Esophagus muscularis mucosa (tissue), 3 donors: ENCODE results near the gene PDCD1.
"Not testable (repeated sequence)": the region's sequence is repeated elsewhere in the genome, so short reads cannot be mapped to it uniquely, and the experiment has no call there.

Source experiments
- POLR2A ChIP-seq: fragments of 450-650 bp; IDR thresholded peaks from one replicate; pipeline ENCODE4 v1.6.1; 2017; ENCODE audit warnings: antibody characterized with exemption, moderate library complexity, mild to moderate bottlenecking, low read depth
- POLR2AphosphoS5 ChIP-seq, 2 donors: sonication (generic); formaldehyde crosslinking; IDR thresholded peaks; one replicate each; pipeline ENCODE4 v1.6.1; 2017; ENCODE audit warnings: antibody characterized with exemption in 2 of 2
- TF ChIP-seq, protein P1 (sequence below), 3 experiments: fragments of 200-600 bp in 2 of 3; fragments of 450-650 bp in 1 of 3; sonication (generic) in 2 of 3; IDR thresholded peaks; one replicate each; pipeline ENCODE4 v1.5.1; 2017 to 2019; ENCODE audit warnings: antibody characterized with exemption in 3 of 3, mild to moderate bottlenecking in 2 of 3, moderate library complexity in 1 of 3

DNA sequence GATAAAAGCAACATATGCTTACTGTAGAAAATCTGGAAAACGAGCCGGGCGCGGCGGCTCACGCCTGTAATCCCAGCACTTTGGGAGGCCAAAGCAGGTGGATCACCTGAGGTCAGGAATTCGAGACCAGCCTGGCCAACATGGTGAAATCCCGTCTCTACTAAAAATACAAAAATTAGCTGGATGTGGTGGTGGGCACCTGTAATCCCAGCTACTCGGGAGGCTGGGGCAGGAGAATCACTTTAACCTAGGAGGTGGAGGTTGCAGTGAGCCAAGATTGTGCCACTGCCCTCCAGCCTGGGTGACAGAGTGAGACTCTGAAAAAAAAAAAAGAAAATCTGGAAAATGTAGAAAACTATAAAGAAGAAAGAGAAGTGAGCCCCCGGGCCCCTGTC, 40.9 kb downstream of the PDCD1 start:
- TF ChIP-seq, protein P1, sequence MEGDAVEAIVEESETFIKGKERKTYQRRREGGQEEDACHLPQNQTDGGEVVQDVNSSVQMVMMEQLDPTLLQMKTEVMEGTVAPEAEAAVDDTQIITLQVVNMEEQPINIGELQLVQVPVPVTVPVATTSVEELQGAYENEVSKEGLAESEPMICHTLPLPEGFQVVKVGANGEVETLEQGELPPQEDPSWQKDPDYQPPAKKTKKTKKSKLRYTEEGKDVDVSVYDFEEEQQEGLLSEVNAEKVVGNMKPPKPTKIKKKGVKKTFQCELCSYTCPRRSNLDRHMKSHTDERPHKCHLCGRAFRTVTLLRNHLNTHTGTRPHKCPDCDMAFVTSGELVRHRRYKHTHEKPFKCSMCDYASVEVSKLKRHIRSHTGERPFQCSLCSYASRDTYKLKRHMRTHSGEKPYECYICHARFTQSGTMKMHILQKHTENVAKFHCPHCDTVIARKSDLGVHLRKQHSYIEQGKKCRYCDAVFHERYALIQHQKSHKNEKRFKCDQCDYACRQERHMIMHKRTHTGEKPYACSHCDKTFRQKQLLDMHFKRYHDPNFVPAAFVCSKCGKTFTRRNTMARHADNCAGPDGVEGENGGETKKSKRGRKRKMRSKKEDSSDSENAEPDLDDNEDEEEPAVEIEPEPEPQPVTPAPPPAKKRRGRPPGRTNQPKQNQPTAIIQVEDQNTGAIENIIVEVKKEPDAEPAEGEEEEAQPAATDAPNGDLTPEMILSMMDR (IDR thresholded peaks at IDR 0.05) = not testable (repeated sequence)
- TF ChIP-seq POLR2AphosphoS5 (IDR thresholded peaks at IDR 0.05); POLR2A: not testable (repeated sequence)
